Measurements from ENCODE around the gene EVPL. TPM values are rescaled to one million over a fixed set of nuclear protein-coding genes. Genes with fewer than 3 reads are reported as not detected.
"Not testable (repeated sequence)": the region's sequence is repeated elsewhere in the genome, so short reads cannot be mapped to it uniquely, and the experiment has no call there.

EVPL gene
- total and polyA plus RNA-seq, 10 of the 15 experiments (the other 5 are each of a cell fraction or from before 2014, with no cell fraction given), result 0.03 TPM; not detected in 9

DNA sequence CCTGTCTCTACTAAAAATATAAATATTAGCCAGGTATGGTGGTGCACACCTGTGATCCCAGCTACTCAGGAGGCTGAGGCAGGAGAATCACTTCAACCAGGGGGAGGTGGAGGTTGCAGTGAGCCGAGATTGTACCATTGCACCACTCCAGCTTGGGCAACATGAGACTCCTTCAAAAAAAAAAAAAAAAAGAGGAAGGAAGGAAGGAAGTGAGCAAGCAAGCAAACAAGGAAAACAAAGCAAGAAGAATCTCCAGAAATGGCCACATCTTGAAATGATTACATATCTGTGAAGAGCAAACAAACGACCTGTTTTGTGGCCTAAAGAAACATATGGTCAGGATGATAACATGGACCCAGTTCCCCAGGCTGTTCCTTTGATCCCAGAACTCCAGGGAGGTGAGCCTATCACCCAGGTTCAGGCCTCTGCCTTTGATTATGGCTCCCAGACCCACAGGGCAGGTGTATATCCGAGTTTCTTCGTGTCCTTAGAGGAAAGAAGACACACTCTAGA is 57.0 kb downstream of the EVPL start (continued):
- TF ChIP-seq MYB (IDR thresholded peaks at IDR 0.05; ENCODE audit: borderline replicate concordance, low read depth, low read length) (no peak), TARDBP (IDR thresholded peaks at IDR 0.05; ENCODE audit: borderline replicate concordance) (no peak), IRF4 (IDR thresholded peaks at IDR 0.05; ENCODE audit: low read depth, low read length) (no peak), ASH2L (IDR thresholded peaks at IDR 0.05; ENCODE audit: borderline replicate concordance, low read depth) (no peak), WRNIP1 (IDR thresholded peaks at IDR 0.05; ENCODE audit: borderline replicate concordance, low read depth, low read length) (no peak)
- TF ChIP-seq, protein P1, sequence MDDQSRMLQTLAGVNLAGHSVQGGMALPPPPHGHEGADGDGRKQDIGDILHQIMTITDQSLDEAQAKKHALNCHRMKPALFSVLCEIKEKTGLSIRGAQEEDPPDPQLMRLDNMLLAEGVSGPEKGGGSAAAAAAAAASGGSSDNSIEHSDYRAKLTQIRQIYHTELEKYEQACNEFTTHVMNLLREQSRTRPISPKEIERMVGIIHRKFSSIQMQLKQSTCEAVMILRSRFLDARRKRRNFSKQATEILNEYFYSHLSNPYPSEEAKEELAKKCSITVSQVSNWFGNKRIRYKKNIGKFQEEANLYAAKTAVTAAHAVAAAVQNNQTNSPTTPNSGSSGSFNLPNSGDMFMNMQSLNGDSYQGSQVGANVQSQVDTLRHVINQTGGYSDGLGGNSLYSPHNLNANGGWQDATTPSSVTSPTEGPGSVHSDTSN (IDR thresholded peaks at IDR 0.05; ENCODE audit: insufficient replicate concordance, low read depth, low read length), result no peak

DNA sequence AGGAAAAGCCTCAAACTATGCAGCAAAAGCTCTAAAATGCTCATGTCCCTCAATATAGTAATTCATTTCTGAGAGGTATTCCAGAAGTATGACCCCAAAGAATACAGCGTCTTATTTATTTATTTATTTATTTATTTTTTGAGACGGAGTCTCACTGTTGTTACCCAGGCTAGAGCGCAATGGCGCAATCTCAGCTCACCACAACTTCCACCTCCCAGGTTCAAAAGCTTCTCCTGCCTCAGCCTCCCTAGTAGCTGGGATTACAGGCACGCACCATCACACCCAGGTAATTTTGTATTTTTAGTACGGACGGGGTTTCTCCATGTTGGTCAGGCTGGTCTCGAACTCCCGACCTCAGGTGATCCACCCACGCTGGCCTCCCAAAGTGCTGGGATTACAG is 58.1 kb downstream of the EVPL start:
- WGBS (ENCODE audit: insufficient coverage, insufficient replicate concordance, low lambda C conversion rate, missing lambda C conversion rate), result 93% methylated on average over 9 of the region's 10 CpGs
- H3K9me3 ChIP-seq (replicated peaks; ENCODE audit: control insufficient read depth, insufficient read depth, low read length); ATAC-seq; FAIRE-seq; BruUV-seq (replicated peaks); H4K20me1 ChIP-seq (ENCODE audit: control insufficient read depth, insufficient read depth); H3K4me2 ChIP-seq (ENCODE audit: control insufficient read depth, insufficient read depth); intact Hi-C loops (cut with micrococcal nuclease; ENCODE audit: unreplicated experiment); H3K79me2 ChIP-seq (ENCODE audit: control insufficient read depth, insufficient read depth, low read length); H3K27me3 ChIP-seq (replicated peaks in 1 of 2; ENCODE audit: control insufficient read depth in 2 of 2, insufficient read depth in 2 of 2, low read length in 1 of 2); H3K9ac ChIP-seq (ENCODE audit: control insufficient read depth, insufficient read depth, low read length); H3K4me3 ChIP-seq; H3K36me3 ChIP-seq (ENCODE audit: control insufficient read depth in 2 of 2, insufficient read depth in 2 of 2, low read length in 1 of 2); H2AFZ ChIP-seq (ENCODE audit: control insufficient read depth, low read depth, low read length); DNase-seq (ENCODE audit: low read depth, low spot score); H3K27ac ChIP-seq (ENCODE audit: control insufficient read depth, insufficient read depth); H3K4me1 ChIP-seq (ENCODE audit: control insufficient read depth, insufficient read depth, low read length); in situ Hi-C loops (cut with MboI): not testable (repeated sequence)
- ChIA-PET CTCF (interaction anchor here (0.8 to 1.0 kb wide), 2 partner anchors 29 to 64 kb away, joined by 3 read pairs; partner anchors contain the start of gene MRPL38), SMC1A (ENCODE audit: uncharacterized antibody, unreplicated experiment) (interaction anchor here (1.1 kb wide), 1 partner anchor 11 kb away, joined by 3 read pairs; no protein-coding TSS in a partner anchor), POLR2A (interaction anchor here (0.7 kb wide), 1 partner anchor 18 kb away, joined by 10 read pairs; no protein-coding TSS in a partner anchor), RAD21 (ENCODE audit: unreplicated experiment) (interaction anchor here (1.2 kb wide), 1 partner anchor 35 kb away, joined by 3 read pairs; no protein-coding TSS in a partner anchor)

Data from GM12878 (cell line).